CD4-positive, CD25-positive, alpha-beta regulatory T cell (primary cell): ENCODE data around the gene NUP98. TPM values are rescaled to one million over a fixed set of nuclear protein-coding genes. Genes with fewer than 3 reads are reported as not detected.

Experiments used
- ATAC-seq, 2 donors: fragments of 150-1000 bp; cut with Tn5 transposase; one replicate each; pipeline ENCODE4 v1.10.0; 2021; ENCODE audit warnings: low read depth in 2 of 2, moderate number of reproducible peaks in 2 of 2, moderate library complexity in 1 of 2
- DNase-seq, 3 donors: peaks; one replicate each; pipeline versions ENCODE4 v3.0.0 to v3.0.0-alpha.2; 2012 to 2022; ENCODE audit warnings: mixed read lengths in 1 of 3
- H3K27ac ChIP-seq: one replicate; pipeline ENCODE4 v1.7.0; 2013; ENCODE audit warnings: mild to moderate bottlenecking, low read length; ENCODE audit not compliant: insufficient read depth, poor library complexity, severe bottlenecking
- H3K27me3 ChIP-seq: one replicate; pipeline ENCODE4 v1.7.0; 2013; ENCODE audit warnings: low read length; ENCODE audit not compliant: control insufficient read depth, insufficient read depth
- H3K36me3 ChIP-seq: one replicate; pipeline ENCODE4 v1.7.0; 2013; ENCODE audit warnings: mild to moderate bottlenecking, low read length, moderate library complexity; ENCODE audit not compliant: control insufficient read depth, insufficient read depth
- H3K4me1 ChIP-seq: 2 replicates; pipeline ENCODE4 v1.7.0; 2013; ENCODE audit warnings: mild to moderate bottlenecking, low read length; ENCODE audit not compliant: insufficient read depth, control insufficient read depth, poor library complexity, severe bottlenecking
- H3K4me3 ChIP-seq: one replicate; pipeline ENCODE4 v1.7.0; 2013; ENCODE audit warnings: low read depth, mild to moderate bottlenecking, low read length, moderate library complexity
- H3K9me3 ChIP-seq, 2 experiments: 1 replicate in 1 of 2; 2 replicates in 1 of 2; pipeline ENCODE4 v1.7.0; 2013; ENCODE audit warnings: low read length in 2 of 2, mild to moderate bottlenecking in 1 of 2, moderate library complexity in 1 of 2; ENCODE audit not compliant: control insufficient read depth in 2 of 2
- H3K27ac Mint-ChIP-seq, 3 donors: one replicate each; pipeline ENCODE4 v1.8.0; 2020 to 2022; ENCODE audit warnings: mild to moderate bottlenecking in 3 of 3, mixed read lengths in 3 of 3, moderate library complexity in 2 of 3
- H3K27me3 Mint-ChIP-seq: one replicate; pipeline ENCODE4 v1.8.0; 2022; ENCODE audit warnings: mild to moderate bottlenecking, mixed read lengths
- H3K36me3 Mint-ChIP-seq: one replicate; pipeline ENCODE4 v1.8.0; 2020; ENCODE audit warnings: mixed read lengths
- H3K4me1 Mint-ChIP-seq, 4 donors: one replicate each; pipeline ENCODE4 v1.8.0; 2020 to 2022; ENCODE audit warnings: mixed read lengths in 4 of 4, mild to moderate bottlenecking in 1 of 4
- H3K4me3 Mint-ChIP-seq, 4 donors: one replicate each; pipeline ENCODE4 v1.8.0; 2020 to 2022; ENCODE audit warnings: mild to moderate bottlenecking in 4 of 4, mixed read lengths in 4 of 4, moderate library complexity in 3 of 4
- H3K9me3 Mint-ChIP-seq, 7 donors: one replicate each; pipeline ENCODE4 v1.8.0; 2020 to 2022; ENCODE audit warnings: mixed read lengths in 7 of 7, mild to moderate bottlenecking in 3 of 7, moderate library complexity in 2 of 7
- polyA plus RNA-seq, 4 donors: library from polyadenylated mRNA; unstranded; fragments of 300-500 nt; fragmentation: Illumina TruSeq; gene quantifications; one replicate each; pipeline ENCODE4 v1.2.3, GENCODE V29; 2021
- total RNA-seq: library from RNA; stranded (reverse); gene quantifications from one replicate; pipeline ENCODE4 v1.2.3, GENCODE V29; 2022

Gene NUP98
- total RNA-seq = 131 TPM
- polyA plus RNA-seq = 10 to 100 TPM; 28.0 to 48.7 (median 44.6) TPM

DNA sequence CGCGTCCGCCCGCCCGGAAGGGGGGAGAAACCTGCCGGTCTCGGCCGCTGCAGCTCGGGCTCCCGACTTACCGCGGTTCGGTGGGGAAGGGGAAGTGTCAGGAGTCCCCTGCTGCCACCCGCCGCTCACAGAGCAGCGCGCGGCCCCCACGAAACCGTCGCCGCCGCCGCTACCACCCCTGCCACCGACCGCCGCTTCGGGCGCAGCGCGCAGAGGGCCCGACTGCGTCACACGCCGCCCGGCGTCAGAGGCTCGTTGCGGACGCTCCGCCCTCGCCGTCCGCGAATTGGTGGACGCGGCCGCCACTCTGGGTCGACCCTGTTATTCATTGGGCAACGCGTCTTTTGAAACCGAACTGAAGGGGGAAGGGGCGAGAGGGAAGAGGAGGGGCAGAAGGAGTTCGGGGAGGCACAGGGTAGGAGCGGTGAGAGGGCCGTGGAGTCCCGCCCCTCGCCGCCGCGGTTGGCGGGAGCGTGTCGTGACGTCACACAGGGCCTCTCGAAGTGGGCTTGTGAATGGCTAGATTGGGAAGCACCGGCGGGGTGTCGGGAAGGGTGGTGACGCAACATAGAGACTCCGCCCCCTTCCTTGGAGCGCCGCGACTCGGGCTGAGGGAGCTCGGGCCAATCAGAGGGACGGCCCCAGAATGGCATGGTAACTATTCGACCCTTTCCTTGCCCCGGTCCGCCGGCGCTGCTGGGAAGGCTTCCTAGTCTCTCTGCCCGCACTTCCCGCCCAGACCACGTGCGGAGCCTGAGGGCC lies at the start of gene NUP98:
NUP98 (minus strand) TSS at position 226 of the 762 bp plus-strand sequence. CDS start 15,437 bp downstream, outside the sequence.
- Histone ChIP-seq H3K4me1 (peaks cover 28% of the 10 kb centered on the region), H3K27ac (peak within 1 kb of the TSS; percentile 97), H3K36me3 (peaks cover 10% of the 10 kb centered on the region), H3K9me3 (no peaks in the 10 kb centered on the region), H3K4me3 (peak within 1 kb of the TSS; percentile 91), H3K27me3 (no peaks in the 10 kb centered on the region)
- ATAC-seq = peak; percentile 96 to 97
- Mint-ChIP-seq H3K4me3 (peak within 1 kb of the TSS; percentile 80 to 96 (median 93)), H3K27ac (peak within 1 kb of the TSS; percentile 99 to 100 (median 99)), H3K36me3 (peaks cover 14% of the 10 kb centered on the region), H3K27me3 (no peaks in the 10 kb centered on the region), H3K9me3 (no peaks in the 10 kb centered on the region), H3K4me1 (peaks cover 15 to 58% (median 28%) of the 10 kb centered on the region in 4 donors)
- peak; percentile 100 for DNase-seq

DNA sequence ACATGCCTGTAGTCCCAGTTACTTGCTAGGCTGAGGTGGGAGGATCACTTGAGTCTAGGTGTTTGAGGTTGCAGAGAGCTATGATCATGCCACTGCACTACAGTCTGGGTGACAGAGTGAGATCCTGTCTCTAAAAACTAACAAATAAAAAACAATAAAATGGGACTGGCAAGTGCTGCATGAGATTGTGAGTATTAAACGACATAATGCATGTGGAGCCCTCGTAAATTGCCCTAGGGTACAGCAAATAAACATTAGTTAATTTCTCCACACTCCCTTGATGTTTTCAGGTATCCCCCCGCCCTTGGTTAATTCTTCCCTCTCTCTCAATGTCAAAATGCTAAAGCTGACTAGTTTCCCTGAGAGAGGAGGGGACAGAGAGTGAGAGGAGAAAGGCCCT lies 48.3 kb upstream of the NUP98 start:
- no peaks in the 10 kb centered on the region for H3K36me3 Mint-ChIP-seq
- peak overlapping the region in 1 of 4 donors; percentile 7 for H3K4me3 Mint-ChIP-seq
- no peaks in the 10 kb centered on the region for H3K9me3 Mint-ChIP-seq
- H3K9me3 ChIP-seq = no peaks in the 10 kb centered on the region
- H3K27me3 Mint-ChIP-seq = peaks cover 8% of the 10 kb centered on the region
- no peak for DNase-seq
- no peak overlapping the region for H3K4me3 ChIP-seq
- H3K27ac Mint-ChIP-seq = peak overlapping the region in 1 of 3 donors; percentile 76
- H3K27me3 ChIP-seq = no peaks in the 10 kb centered on the region
- H3K4me1 ChIP-seq = peaks cover 14% of the 10 kb centered on the region
- no peak overlapping the region for H3K27ac ChIP-seq
- ATAC-seq = no peak
- peaks cover 6 to 34% (median 14%) of the 10 kb centered on the region in 4 donors for H3K4me1 Mint-ChIP-seq
- H3K36me3 ChIP-seq = no peaks in the 10 kb centered on the region

DNA sequence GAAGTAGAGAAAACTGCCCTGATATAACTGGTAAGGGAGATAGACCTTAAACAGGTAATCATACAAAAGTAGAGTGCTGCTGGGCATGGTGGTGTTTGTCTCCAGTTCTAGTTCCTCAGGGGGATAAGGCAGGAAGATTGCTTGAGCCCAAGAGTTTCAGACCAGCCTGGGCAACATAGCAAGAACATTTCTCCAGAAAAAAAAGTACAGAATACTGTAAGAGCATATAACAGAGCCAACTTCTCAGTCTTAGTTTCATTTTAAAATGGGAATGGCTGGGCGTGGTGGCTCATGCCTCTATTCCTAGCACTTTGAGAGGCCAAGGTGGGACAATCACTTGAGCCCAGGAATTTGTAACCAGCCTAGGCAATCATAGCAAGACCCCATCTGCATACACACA lies 47.9 kb upstream of the NUP98 start:
- Mint-ChIP-seq H3K27ac (peak overlapping the region in 2 of 3 donors; percentile 37 to 76), H3K4me3 (peak overlapping the region in 2 of 4 donors; percentile 29 to 36), H3K36me3 (no peaks in the 10 kb centered on the region), H3K9me3 (no peaks in the 10 kb centered on the region), H3K27me3 (peaks cover 8% of the 10 kb centered on the region), H3K4me1 (peaks cover 6 to 34% (median 14%) of the 10 kb centered on the region in 4 donors)
- Histone ChIP-seq H3K4me3 (no peak overlapping the region), H3K4me1 (peaks cover 14% of the 10 kb centered on the region), H3K27me3 (no peaks in the 10 kb centered on the region), H3K27ac (no peak overlapping the region), H3K9me3 (no peaks in the 10 kb centered on the region), H3K36me3 (no peaks in the 10 kb centered on the region)
- ATAC-seq = no peak
- DNase-seq = no peak

DNA sequence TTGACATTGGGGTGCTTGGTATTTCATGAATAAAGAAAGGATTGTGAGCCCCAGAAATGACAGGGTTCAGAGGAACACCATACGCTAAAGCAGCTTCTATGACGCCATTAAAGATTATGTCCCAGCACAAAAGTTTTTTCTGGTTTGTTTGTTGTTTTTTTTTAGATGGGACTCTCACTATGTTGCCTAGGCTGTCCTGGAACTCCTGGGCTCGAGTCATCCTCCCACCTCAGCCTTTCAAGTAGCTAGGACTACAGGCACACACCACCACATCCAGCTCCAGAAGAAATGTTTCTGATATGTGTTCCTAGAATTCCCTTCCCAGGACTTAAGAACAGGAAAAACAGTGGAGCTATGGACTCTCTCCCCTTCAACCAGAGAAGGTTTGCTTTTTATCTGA lies 46.0 kb upstream of the NUP98 start:
- H3K36me3 Mint-ChIP-seq = peaks cover 10% of the 10 kb centered on the region
- Histone ChIP-seq H3K9me3 (no peaks in the 10 kb centered on the region), H3K27ac (no peak overlapping the region), H3K4me3 (no peak overlapping the region), H3K4me1 (peaks cover 24% of the 10 kb centered on the region), H3K36me3 (peaks cover 2% of the 10 kb centered on the region), H3K27me3 (no peaks in the 10 kb centered on the region)
- peak overlapping the region; percentile 33 to 98 (median 85) for H3K27ac Mint-ChIP-seq
- peak overlapping the region in 1 of 4 donors; percentile 40 for H3K4me3 Mint-ChIP-seq
- H3K4me1 Mint-ChIP-seq = peaks cover 7 to 34% (median 18%) of the 10 kb centered on the region in 4 donors
- peaks cover 13% of the 10 kb centered on the region for H3K27me3 Mint-ChIP-seq
- no peak for DNase-seq
- no peak for ATAC-seq
- peaks cover 0 to 4% (median 0%) of the 10 kb centered on the region in 7 donors for H3K9me3 Mint-ChIP-seq

DNA sequence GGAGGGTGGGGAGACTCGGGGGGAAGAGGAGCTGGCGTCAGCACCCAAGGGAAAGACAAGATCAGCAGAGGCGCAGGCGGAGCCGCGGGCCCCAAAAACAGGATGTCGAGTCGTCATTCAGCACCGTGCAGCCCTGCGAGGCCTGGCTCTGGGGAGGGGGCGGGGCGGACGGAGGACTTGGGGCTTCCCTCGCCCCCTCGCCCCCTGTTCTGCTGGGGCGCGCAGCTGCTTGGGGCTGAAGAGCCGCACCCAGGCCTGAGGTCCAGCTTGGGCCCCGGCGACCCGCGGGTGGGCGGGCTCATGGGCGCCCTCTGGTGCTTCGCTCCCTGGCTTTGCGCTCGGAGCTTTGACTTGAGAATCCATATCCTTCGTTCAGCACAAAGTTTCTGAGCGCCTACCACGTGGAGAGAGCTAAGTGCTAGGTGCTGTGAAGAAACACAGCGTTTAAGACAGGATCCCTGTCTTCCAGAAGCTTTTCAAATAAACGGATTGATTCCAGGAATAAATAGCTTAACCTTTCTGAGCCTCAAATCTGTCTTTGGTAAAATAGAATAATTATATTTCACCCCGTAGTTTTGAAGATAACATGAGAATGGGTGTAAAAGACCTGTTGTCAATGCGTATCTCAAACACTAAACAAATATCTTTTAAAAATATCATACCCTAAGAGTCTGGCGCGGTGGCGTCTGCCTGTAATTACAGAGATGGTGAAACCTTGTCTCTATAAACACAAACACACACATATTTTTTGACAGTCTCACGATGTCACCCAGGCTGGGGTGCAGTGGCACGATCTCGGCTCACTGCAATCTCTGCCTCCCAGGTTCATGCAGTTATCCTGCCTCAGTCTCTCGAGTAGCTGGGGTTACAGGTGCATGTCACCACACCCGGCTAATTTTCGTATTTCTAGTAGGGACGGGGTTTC lies 44.3 kb upstream of the NUP98 start:
- Mint-ChIP-seq H3K27me3 (peaks cover 13% of the 10 kb centered on the region), H3K9me3 (peaks cover 0 to 4% (median 0%) of the 10 kb centered on the region in 7 donors), H3K4me3 (peak overlapping the region; percentile 91 to 98 (median 95)), H3K27ac (peak overlapping the region; percentile 94 to 99 (median 98)), H3K4me1 (peaks cover 15 to 49% (median 27%) of the 10 kb centered on the region in 4 donors), H3K36me3 (peaks cover 14% of the 10 kb centered on the region)
- Histone ChIP-seq H3K4me1 (peaks cover 40% of the 10 kb centered on the region), H3K27ac (peak overlapping the region; percentile 100), H3K4me3 (peak overlapping the region; percentile 72), H3K27me3 (no peaks in the 10 kb centered on the region), H3K9me3 (no peaks in the 10 kb centered on the region), H3K36me3 (peaks cover 4% of the 10 kb centered on the region)
- peak; percentile 81 to 83 for ATAC-seq
- DNase-seq = peak; percentile 93 to 96 (median 96)

DNA sequence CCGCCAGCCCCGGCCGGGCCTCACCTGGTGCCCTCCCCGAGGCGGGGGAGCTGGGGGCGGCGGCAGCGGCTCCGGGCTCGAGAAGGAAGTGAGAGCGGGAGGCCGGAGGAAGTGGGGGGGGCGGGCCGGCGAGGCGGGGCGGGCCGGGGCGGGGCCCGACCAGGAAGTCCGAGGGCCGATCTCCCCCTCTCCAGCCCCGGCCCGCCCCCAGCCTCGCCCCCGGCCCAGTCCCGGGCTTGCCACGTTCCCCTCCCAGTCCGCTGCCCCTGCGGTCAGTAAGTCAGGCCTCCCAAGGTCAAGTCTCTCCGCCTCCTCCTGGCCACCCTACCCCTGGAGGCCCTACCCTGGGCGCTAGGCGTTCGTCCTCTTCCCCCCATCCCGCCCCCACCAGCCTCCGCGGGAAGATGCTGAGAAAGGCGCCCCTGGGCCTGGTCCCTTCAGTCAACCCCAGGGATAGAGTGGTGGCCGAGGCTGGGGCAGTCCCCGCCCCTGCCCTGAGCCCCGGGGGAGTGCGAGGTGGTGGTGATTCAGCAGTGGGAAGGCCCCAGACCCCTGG lies 43.6 kb upstream of the NUP98 start, which contains the start of gene RHOG:
RHOG (minus strand) TSS at position 90 of the 556 bp plus-strand sequence. CDS start 12,821 bp downstream, outside the sequence.
- H3K9me3 ChIP-seq = no peaks in the 10 kb centered on the region
- H3K4me1 Mint-ChIP-seq = peaks cover 15 to 57% (median 27%) of the 10 kb centered on the region in 4 donors
- peak within 1 kb of the TSS; percentile 100 for H3K27ac ChIP-seq
- ATAC-seq = peak; percentile 24 to 27
- H3K27ac Mint-ChIP-seq = peak within 1 kb of the TSS; percentile 99 to 100 (median 99)
- H3K9me3 Mint-ChIP-seq = peaks cover 0 to 4% (median 0%) of the 10 kb centered on the region in 7 donors
- peaks cover 4% of the 10 kb centered on the region for H3K36me3 ChIP-seq
- H3K27me3 ChIP-seq = no peaks in the 10 kb centered on the region
- H3K36me3 Mint-ChIP-seq = peaks cover 14% of the 10 kb centered on the region
- H3K4me3 Mint-ChIP-seq = peak within 1 kb of the TSS; percentile 95 to 98 (median 97)
- H3K4me3 ChIP-seq = peak within 1 kb of the TSS; percentile 98
- H3K27me3 Mint-ChIP-seq = peaks cover 13% of the 10 kb centered on the region
- peak in 1 of 3 donors; percentile 67 for DNase-seq
- peaks cover 47% of the 10 kb centered on the region for H3K4me1 ChIP-seq
